Endothelial cell of umbilical vein (primary cell): ENCODE results near the gene KXD1. TPM values are rescaled to one million over a fixed set of nuclear protein-coding genes. Genes with fewer than 3 reads are reported as not detected.

Experiments
- BruUV-seq: library from RNA; stranded (reverse); fragments of 400-500 nt; replicated peaks from 2 replicates; lab custom pipeline; 2021; lab: Mats Ljungman, UMichigan
- CTCF ChIA-PET: fragments of 300-600, 350-600 bp; sonication (Branson Sonifier 250); formaldehyde crosslinking; loops from one replicate; lab custom pipeline; 2021; ENCODE audit warnings: antibody characterized with exemption, inconsistent platforms; lab: Charles Lee
- POLR2A ChIA-PET: fragments of 300-600, 350-600 bp; sonication (Branson Sonifier 250); formaldehyde crosslinking; loops from one replicate; lab custom pipeline; 2021; ENCODE audit warnings: antibody characterized with exemption, inconsistent platforms; lab: Charles Lee
- DNase-seq: peaks from one replicate; pipeline ENCODE4 v3.0.0-alpha.2; 2011; ENCODE audit warnings: low read depth, low spot score
- FAIRE-seq: peaks from 2 replicates; lab custom pipeline; 2011; peaks lifted over from hg19 to GRCh38; lab: Jason Lieb, UNC
- H2AFZ ChIP-seq: 2 replicates; pipeline ENCODE4 v1.6.0; 2012; ENCODE audit warnings: low read depth, low read length, control low read depth, inconsistent platforms
- H3K27ac ChIP-seq: 2 replicates; pipeline ENCODE4 v1.5.1; 2011; ENCODE audit warnings: low read depth, mild to moderate bottlenecking, control low read depth, low read length, moderate library complexity; ENCODE audit not compliant: insufficient read depth
- H3K27me3 ChIP-seq, 2 experiments: 2 replicates each; pipeline versions ENCODE4 v1.6.0 to v1.6.1; 2011; ENCODE audit warnings: low read length in 2 of 2, mixed read lengths in 1 of 2; ENCODE audit not compliant: control insufficient read depth in 2 of 2, insufficient read depth in 2 of 2
- H3K36me3 ChIP-seq, 2 experiments: 2 replicates in 1 of 2; 3 replicates in 1 of 2; pipeline ENCODE4 v1.5.1; 2011; ENCODE audit warnings: low read length in 2 of 2, mild to moderate bottlenecking in 1 of 2, moderate library complexity in 1 of 2; ENCODE audit not compliant: control insufficient read depth in 2 of 2, insufficient read depth in 2 of 2; ENCODE audit errors: extremely low read depth in 1 of 2
- H3K4me1 ChIP-seq: 3 replicates; pipeline ENCODE4 v1.5.1; 2011; ENCODE audit warnings: mild to moderate bottlenecking, low read length; ENCODE audit not compliant: control insufficient read depth, insufficient read depth; ENCODE audit errors: extremely low read depth
- H3K4me2 ChIP-seq: 2 replicates; pipeline ENCODE4 v1.6.1; 2011; ENCODE audit warnings: low read length, control low read depth, mixed read lengths; ENCODE audit not compliant: insufficient read depth
- H3K4me3 ChIP-seq, 3 experiments: fragments of 200-600 bp in 1 of 3; sonication (generic), shearing (Covaris generic) in 1 of 3; replicated peaks in 1 of 3; 2 replicates each; pipeline ENCODE4 v1.5.1; 2011 to 2016; ENCODE audit warnings: control low read depth in 3 of 3, low read length in 3 of 3, mild to moderate bottlenecking in 2 of 3, inconsistent platforms in 1 of 3, low read depth in 1 of 3, moderate library complexity in 1 of 3; ENCODE audit not compliant: insufficient read depth in 1 of 3
- H3K79me2 ChIP-seq: 2 replicates; pipeline ENCODE4 v1.6.0; 2012; ENCODE audit warnings: low read length, inconsistent platforms; ENCODE audit not compliant: control insufficient read depth, insufficient read depth
- H3K9ac ChIP-seq: replicated peaks from 2 replicates; pipeline ENCODE3; 2011; ENCODE audit warnings: low read length, control low read depth; ENCODE audit not compliant: insufficient read depth; ENCODE audit errors: extremely low read depth
- H3K9me1 ChIP-seq: replicated peaks from 3 replicates; pipeline ENCODE4 v1.6.0; 2011; ENCODE audit warnings: mild to moderate bottlenecking, low read length; ENCODE audit not compliant: control insufficient read depth, insufficient read depth; ENCODE audit errors: extremely low read depth
- H3K9me3 ChIP-seq: replicated peaks from 2 replicates; pipeline ENCODE4 v1.5.1; 2012; ENCODE audit warnings: low read length, inconsistent platforms; ENCODE audit not compliant: control insufficient read depth, insufficient read depth
- H4K20me1 ChIP-seq: replicated peaks from 2 replicates; pipeline ENCODE3; 2011; ENCODE audit warnings: mild to moderate bottlenecking, low read length; ENCODE audit not compliant: control insufficient read depth, insufficient read depth; ENCODE audit errors: extremely low read depth
- CTCF ChIP-seq, 2 donors: IDR thresholded peaks; 1 replicate in 1 of 2; 2 replicates in 1 of 2; pipeline ENCODE4 v1.5.1; 2011; ENCODE audit warnings: low read length in 2 of 2, mild to moderate bottlenecking in 2 of 2, moderate library complexity in 2 of 2, control low read depth in 1 of 2, inconsistent platforms in 1 of 2, low read depth in 1 of 2; ENCODE audit not compliant: insufficient read depth in 1 of 2; ENCODE audit errors: extremely low read depth in 1 of 2
- EZH2 ChIP-seq: IDR thresholded peaks from 2 replicates; pipeline ENCODE4 v1.6.1; 2012; ENCODE audit warnings: borderline replicate concordance, low read depth, mild to moderate bottlenecking, moderate library complexity, low read length, inconsistent platforms; ENCODE audit not compliant: severe bottlenecking
- FOS ChIP-seq: IDR thresholded peaks from 2 replicates; pipeline ENCODE4 v1.6.1; 2011; ENCODE audit warnings: mild to moderate bottlenecking, low read length, moderate library complexity, borderline replicate concordance; ENCODE audit not compliant: insufficient read depth
- GATA2 ChIP-seq: IDR thresholded peaks from 2 replicates; pipeline ENCODE4 v1.7.0; 2011; ENCODE audit warnings: low read depth, mild to moderate bottlenecking, moderate library complexity, mixed read lengths, low read length; ENCODE audit not compliant: insufficient read length, insufficient read depth
- JUN ChIP-seq: IDR thresholded peaks from 2 replicates; pipeline ENCODE4 v1.6.1; 2011; ENCODE audit warnings: borderline replicate concordance, low read depth; ENCODE audit not compliant: insufficient read length, insufficient read depth
- MYC ChIP-seq: IDR thresholded peaks from one replicate; pipeline ENCODE4 v1.6.1; 2011; ENCODE audit warnings: mild to moderate bottlenecking, low read depth, low read length
- POLR2A ChIP-seq: IDR thresholded peaks from 2 replicates; pipeline ENCODE4 v1.6.1; 2012; ENCODE audit warnings: low read depth, mild to moderate bottlenecking, control low read depth, low read length
- POLR2AphosphoS5 ChIP-seq: IDR thresholded peaks from 2 replicates; pipeline ENCODE4 v1.6.1; 2012; ENCODE audit warnings: low read depth, mild to moderate bottlenecking, control low read depth, low read length, moderate library complexity; ENCODE audit not compliant: insufficient read depth
- dilution Hi-C: fragments of 300-500 bp; cut with MboI; formaldehyde crosslinking; loops from one replicate; pipeline ENCODE4 v1.15.0; 2019; ENCODE audit warnings: low sequenced_read_pairs; ENCODE audit not compliant: extremely low pct_ligation_motif_present
- intact Hi-C: fragments of 100-400 bp; cut with micrococcal nuclease; formaldehyde crosslinking; loops from one replicate; pipeline ENCODE4 v1.10.0; 2022
- polyA plus RNA-seq, 4 experiments: library from polyadenylated mRNA; depleted of rRNA in 3 of 4; stranded (reverse) in 3 of 4; unstranded in 1 of 4; fragments of >200 nt; gene quantifications; 2 replicates each; pipeline versions ENCODE4 v1.2.1 to v1.2.3, GENCODE V29; 2011 to 2012; ENCODE audit warnings: missing spikeins in 1 of 4
- total RNA-seq: library from RNA; stranded (reverse); gene quantifications from 2 replicates; pipeline ENCODE4 v1.2.3, GENCODE V29; 2021
- TF ChIP-seq, protein P1 (sequence below): IDR thresholded peaks from 2 replicates; pipeline ENCODE4 v1.6.1; 2011; ENCODE audit not compliant: insufficient read depth, insufficient read length

KXD1 gene
- total and polyA plus RNA-seq, 2 donors (not counting 3 experiments of a cell fraction or from before 2014, with no cell fraction given) = 134 to 186 TPM

DNA sequence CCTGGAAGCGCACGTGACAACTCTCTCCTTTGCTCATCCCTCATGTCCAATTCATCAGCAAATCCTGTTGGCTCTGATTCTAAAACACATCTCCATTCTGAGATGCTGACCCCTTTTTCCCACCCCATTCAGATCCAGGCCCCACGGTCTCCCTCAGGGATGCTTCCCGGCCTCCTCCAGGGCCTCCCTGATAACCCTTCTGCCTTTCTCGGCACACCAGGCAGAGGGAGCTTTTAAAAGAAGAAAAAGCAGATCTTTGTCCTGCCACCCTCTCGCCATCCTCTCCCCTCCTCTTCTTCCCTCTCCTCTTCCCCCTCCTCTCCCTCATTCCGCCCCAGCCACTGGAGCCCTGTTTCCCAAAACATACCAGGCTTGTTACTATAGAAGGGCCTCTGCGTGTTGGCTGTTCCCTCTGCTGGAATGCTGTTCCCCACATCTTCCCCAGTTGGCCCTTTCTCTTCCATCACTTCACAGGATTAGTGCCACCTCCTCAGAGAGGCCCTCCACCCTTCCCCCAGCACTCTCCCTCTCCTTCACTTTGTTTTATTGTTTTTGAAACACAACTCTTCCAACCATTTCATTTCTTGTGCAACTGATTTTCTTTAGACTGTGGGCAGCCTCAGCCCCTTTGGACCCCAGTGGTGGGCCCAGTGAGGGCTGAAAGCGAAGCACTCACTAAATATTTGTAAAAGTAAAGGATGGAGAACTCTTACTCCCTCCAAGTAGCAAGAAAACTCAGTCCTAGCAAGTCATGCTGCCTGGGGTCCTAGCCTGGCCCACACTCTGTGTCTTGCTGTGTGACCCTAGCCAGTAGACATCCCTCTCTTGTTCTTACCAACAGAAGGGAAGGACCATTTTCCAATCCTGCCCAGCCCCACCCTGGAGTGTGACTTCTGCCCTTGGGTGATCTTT lies 51.4 kb downstream of the KXD1 start:
- Histone ChIP-seq H2AFZ (no peak overlapping the region), H3K4me1 (peaks cover 16% of the 10 kb centered on the region), H3K9me3 (no peaks in the 10 kb centered on the region), H3K36me3 (no peaks in the 10 kb centered on the region), H3K4me2 (no peak overlapping the region), H3K27ac (no peak overlapping the region), H3K9ac (no peak overlapping the region), H3K4me3 (no peak overlapping the region), H3K9me1 (no peaks in the 10 kb centered on the region), H3K79me2 (no peaks in the 10 kb centered on the region), H3K27me3 (peaks cover 77 to 87% of the 10 kb centered on the region in 2 experiments), H4K20me1 (no peaks in the 10 kb centered on the region)
- FAIRE-seq (no peak), DNase-seq (no peak)
- TF ChIP-seq FOS = no peak
- no peak for TF ChIP-seq GATA2
- TF ChIP-seq JUN = no peak
- no peak for TF ChIP-seq CTCF (IDR thresholded peaks at IDR 0.05; ENCODE audit: extremely low read depth in 1 of 2, insufficient read depth in 1 of 2, low read depth in 1 of 2, low read length in 2 of 2)
- no peak for TF ChIP-seq POLR2A
- no peak for TF ChIP-seq MYC
- TF ChIP-seq, protein P1, sequence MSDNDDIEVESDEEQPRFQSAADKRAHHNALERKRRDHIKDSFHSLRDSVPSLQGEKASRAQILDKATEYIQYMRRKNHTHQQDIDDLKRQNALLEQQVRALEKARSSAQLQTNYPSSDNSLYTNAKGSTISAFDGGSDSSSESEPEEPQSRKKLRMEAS = no peak
- no peak for TF ChIP-seq POLR2AphosphoS5
- TF ChIP-seq EZH2 = no peak
- intact Hi-C loops (no loop called here), dilution Hi-C loops (no loop called here)
- ChIA-PET POLR2A (no interaction called here), CTCF (no interaction called here)
- no TSS peak for BruUV-seq
